HL-60 (cell line): ENCODE measurements around the gene KLK13.

Experiments used
- POLR2AphosphoS5 ChIP-seq: IDR thresholded peaks from 2 replicates; pipeline ENCODE4 v1.6.1; 2012; ENCODE audit warnings: low read depth
- TF ChIP-seq, protein P1 (sequence below): IDR thresholded peaks from one replicate; pipeline ENCODE4 v1.5.1; 2011; ENCODE audit warnings: low read length, control low read depth, inconsistent platforms; ENCODE audit not compliant: insufficient read depth
- TF ChIP-seq, protein P2 (sequence below): IDR thresholded peaks from 2 replicates; pipeline ENCODE4 v1.6.1; 2012; ENCODE audit warnings: low read depth; ENCODE audit not compliant: insufficient replicate concordance

DNA sequence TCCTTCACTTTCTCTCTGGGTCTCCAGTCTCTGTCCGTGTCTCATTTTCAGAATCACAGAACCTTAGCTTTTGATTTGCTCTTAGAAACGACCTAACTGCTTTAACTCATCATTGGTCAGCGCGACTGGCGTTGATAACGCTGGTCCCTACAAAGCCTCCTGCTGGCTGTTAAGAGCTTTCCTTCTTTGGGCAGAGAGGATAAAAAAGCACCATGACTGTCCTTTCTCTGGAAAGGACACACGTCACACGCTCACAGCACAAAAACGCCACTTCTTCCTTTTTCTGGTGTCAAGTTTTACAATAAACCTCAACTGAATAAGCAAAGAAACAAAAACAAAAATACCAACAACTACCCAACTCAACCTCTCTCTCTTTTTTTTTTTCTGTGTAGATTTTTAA is 28.4 kb downstream of the KLK13 start:
- TF ChIP-seq, protein P1, sequence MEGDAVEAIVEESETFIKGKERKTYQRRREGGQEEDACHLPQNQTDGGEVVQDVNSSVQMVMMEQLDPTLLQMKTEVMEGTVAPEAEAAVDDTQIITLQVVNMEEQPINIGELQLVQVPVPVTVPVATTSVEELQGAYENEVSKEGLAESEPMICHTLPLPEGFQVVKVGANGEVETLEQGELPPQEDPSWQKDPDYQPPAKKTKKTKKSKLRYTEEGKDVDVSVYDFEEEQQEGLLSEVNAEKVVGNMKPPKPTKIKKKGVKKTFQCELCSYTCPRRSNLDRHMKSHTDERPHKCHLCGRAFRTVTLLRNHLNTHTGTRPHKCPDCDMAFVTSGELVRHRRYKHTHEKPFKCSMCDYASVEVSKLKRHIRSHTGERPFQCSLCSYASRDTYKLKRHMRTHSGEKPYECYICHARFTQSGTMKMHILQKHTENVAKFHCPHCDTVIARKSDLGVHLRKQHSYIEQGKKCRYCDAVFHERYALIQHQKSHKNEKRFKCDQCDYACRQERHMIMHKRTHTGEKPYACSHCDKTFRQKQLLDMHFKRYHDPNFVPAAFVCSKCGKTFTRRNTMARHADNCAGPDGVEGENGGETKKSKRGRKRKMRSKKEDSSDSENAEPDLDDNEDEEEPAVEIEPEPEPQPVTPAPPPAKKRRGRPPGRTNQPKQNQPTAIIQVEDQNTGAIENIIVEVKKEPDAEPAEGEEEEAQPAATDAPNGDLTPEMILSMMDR, result no peak
- TF ChIP-seq, protein P2, sequence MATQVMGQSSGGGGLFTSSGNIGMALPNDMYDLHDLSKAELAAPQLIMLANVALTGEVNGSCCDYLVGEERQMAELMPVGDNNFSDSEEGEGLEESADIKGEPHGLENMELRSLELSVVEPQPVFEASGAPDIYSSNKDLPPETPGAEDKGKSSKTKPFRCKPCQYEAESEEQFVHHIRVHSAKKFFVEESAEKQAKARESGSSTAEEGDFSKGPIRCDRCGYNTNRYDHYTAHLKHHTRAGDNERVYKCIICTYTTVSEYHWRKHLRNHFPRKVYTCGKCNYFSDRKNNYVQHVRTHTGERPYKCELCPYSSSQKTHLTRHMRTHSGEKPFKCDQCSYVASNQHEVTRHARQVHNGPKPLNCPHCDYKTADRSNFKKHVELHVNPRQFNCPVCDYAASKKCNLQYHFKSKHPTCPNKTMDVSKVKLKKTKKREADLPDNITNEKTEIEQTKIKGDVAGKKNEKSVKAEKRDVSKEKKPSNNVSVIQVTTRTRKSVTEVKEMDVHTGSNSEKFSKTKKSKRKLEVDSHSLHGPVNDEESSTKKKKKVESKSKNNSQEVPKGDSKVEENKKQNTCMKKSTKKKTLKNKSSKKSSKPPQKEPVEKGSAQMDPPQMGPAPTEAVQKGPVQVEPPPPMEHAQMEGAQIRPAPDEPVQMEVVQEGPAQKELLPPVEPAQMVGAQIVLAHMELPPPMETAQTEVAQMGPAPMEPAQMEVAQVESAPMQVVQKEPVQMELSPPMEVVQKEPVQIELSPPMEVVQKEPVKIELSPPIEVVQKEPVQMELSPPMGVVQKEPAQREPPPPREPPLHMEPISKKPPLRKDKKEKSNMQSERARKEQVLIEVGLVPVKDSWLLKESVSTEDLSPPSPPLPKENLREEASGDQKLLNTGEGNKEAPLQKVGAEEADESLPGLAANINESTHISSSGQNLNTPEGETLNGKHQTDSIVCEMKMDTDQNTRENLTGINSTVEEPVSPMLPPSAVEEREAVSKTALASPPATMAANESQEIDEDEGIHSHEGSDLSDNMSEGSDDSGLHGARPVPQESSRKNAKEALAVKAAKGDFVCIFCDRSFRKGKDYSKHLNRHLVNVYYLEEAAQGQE, result no peak
- no peak for TF ChIP-seq POLR2AphosphoS5
